ENCODE measurements around the gene ASIP. TPM values are rescaled to one million over a fixed set of nuclear protein-coding genes. Genes with fewer than 3 reads are reported as not detected.
A peak's percentile ranks its signal among the peaks of the same experiment; 100 is the strongest.
"Not testable (repeated sequence)": the region's sequence is repeated elsewhere in the genome, so short reads cannot be mapped to it uniquely, and the experiment has no call there.

ASIP gene
- total RNA-seq, 1 donor from 2014 or later = not detected

GRCh38 chr20:34200023-34200422 is 41.2 kb upstream of the ASIP start:
- Mint-ChIP-seq H3K27ac (no peak overlapping the region), H3K4me3 (no peak overlapping the region), H3K9me3 (no peaks in the 10 kb centered on the region), H3K27me3 (ENCODE audit: insufficient read depth, low read depth) (no peaks in the 10 kb centered on the region), H3K36me3 (no peaks in the 10 kb centered on the region), H3K4me1 (peaks cover 18% of the 10 kb centered on the region)
- TF ChIP-seq EZH2phosphoT487 (IDR thresholded peaks at IDR 0.05) = no peak
- TF ChIP-seq CTCF (IDR thresholded peaks at IDR 0.05) = no peak
- no peak for TF ChIP-seq EZH2 (IDR thresholded peaks at IDR 0.05)
- H3K27ac ChIP-seq = no peak overlapping the region
- H3K4me3 ChIP-seq = no peak overlapping the region
- no peaks in the 10 kb centered on the region for H3K79me2 ChIP-seq (ENCODE audit: low read depth)
- no peaks in the 10 kb centered on the region for H3F3A ChIP-seq (ENCODE audit: low read depth)
- H3K4me2 ChIP-seq = no peak overlapping the region
- H3K9me3 ChIP-seq (ENCODE audit: low read depth) = no peaks in the 10 kb centered on the region
- no peaks in the 10 kb centered on the region for H4K20me1 ChIP-seq (ENCODE audit: low read depth)
- no peak for DNase-seq (ENCODE audit: low spot score)
- H3K4me1 ChIP-seq = peaks cover 8% of the 10 kb centered on the region
- H3K9ac ChIP-seq = no peak overlapping the region
- H3K27me3 ChIP-seq = peaks cover 10% of the 10 kb centered on the region
- H3K36me3 ChIP-seq = no peaks in the 10 kb centered on the region
- no peak overlapping the region for H2AFZ ChIP-seq (replicated peaks)

- Mint-ChIP-seq H3K27ac (no peak overlapping the region), H3K9me3 (peaks cover 3% of the 10 kb centered on the region), H3K36me3 (no peaks in the 10 kb centered on the region), H3K4me1 (peaks cover 12% of the 10 kb centered on the region), H3K27me3 (ENCODE audit: insufficient read depth, low read depth) (peaks cover 3% of the 10 kb centered on the region), H3K4me3 (no peak overlapping the region)
- no peaks in the 10 kb centered on the region for H3K9me3 ChIP-seq (ENCODE audit: low read depth)
- no peak for DNase-seq (ENCODE audit: low spot score)
- no peaks in the 10 kb centered on the region for H3F3A ChIP-seq (ENCODE audit: low read depth)
- peaks cover 10% of the 10 kb centered on the region for H3K27me3 ChIP-seq
- H3K4me1 ChIP-seq = no peaks in the 10 kb centered on the region
- TF ChIP-seq EZH2phosphoT487 (IDR thresholded peaks at IDR 0.05) = no peak
- TF ChIP-seq CTCF (IDR thresholded peaks at IDR 0.05) = no peak
- no peak for TF ChIP-seq EZH2 (IDR thresholded peaks at IDR 0.05)
- no peaks in the 10 kb centered on the region for H4K20me1 ChIP-seq (ENCODE audit: low read depth)
- H2AFZ ChIP-seq (replicated peaks) = no peak overlapping the region
- H3K9ac ChIP-seq = no peak overlapping the region
- no peak overlapping the region for H3K4me3 ChIP-seq
- H3K36me3 ChIP-seq = no peaks in the 10 kb centered on the region
- no peak overlapping the region for H3K27ac ChIP-seq
- H3K79me2 ChIP-seq (ENCODE audit: low read depth) = no peaks in the 10 kb centered on the region
- H3K4me2 ChIP-seq = no peak overlapping the region
Measured at GRCh38 chr20:34201531-34201930, 39.7 kb upstream of the ASIP start.

- not testable (repeated sequence) for H3K9me3 ChIP-seq (ENCODE audit: low read depth); H3K36me3 ChIP-seq; H3K4me2 ChIP-seq; H3F3A ChIP-seq (ENCODE audit: low read depth); H3K79me2 ChIP-seq (ENCODE audit: low read depth); H3K4me1 ChIP-seq; H3K27ac Mint-ChIP-seq; H3K27me3 Mint-ChIP-seq (ENCODE audit: insufficient read depth, low read depth); H3K27ac ChIP-seq; DNase-seq (ENCODE audit: low spot score); H3K4me3 Mint-ChIP-seq; H3K4me3 ChIP-seq; H3K36me3 Mint-ChIP-seq; H3K27me3 ChIP-seq; H3K9ac ChIP-seq; H4K20me1 ChIP-seq (ENCODE audit: low read depth)
- H2AFZ ChIP-seq (replicated peaks) = peak overlapping the region; percentile 81
- Mint-ChIP-seq H3K9me3 (peaks cover 14% of the 10 kb centered on the region), H3K4me1 (peaks cover 11% of the 10 kb centered on the region)
Measured at GRCh38 chr20:34205172-34205880, 35.9 kb upstream of the ASIP start.

- no peak for DNase-seq (ENCODE audit: low spot score)
- H3K4me3 ChIP-seq = no peak overlapping the region
- H3K36me3 Mint-ChIP-seq = no peaks in the 10 kb centered on the region
- H3K27me3 ChIP-seq = peaks cover 12% of the 10 kb centered on the region
- H3K27ac Mint-ChIP-seq = no peak overlapping the region
- H3K27ac ChIP-seq = no peak overlapping the region
- TF ChIP-seq CTCF (IDR thresholded peaks at IDR 0.05) = no peak
- no peak for TF ChIP-seq EZH2 (IDR thresholded peaks at IDR 0.05)
- no peak for TF ChIP-seq EZH2phosphoT487 (IDR thresholded peaks at IDR 0.05)
- peaks cover 5% of the 10 kb centered on the region for H3K9me3 ChIP-seq (ENCODE audit: low read depth)
- no peaks in the 10 kb centered on the region for H3K4me1 Mint-ChIP-seq
- peaks cover 5% of the 10 kb centered on the region for H3K27me3 Mint-ChIP-seq (ENCODE audit: insufficient read depth, low read depth)
- H3F3A ChIP-seq (ENCODE audit: low read depth) = no peaks in the 10 kb centered on the region
- no peaks in the 10 kb centered on the region for H3K4me1 ChIP-seq
- no peak overlapping the region for H3K4me3 Mint-ChIP-seq
- H3K4me2 ChIP-seq = no peak overlapping the region
- H3K9me3 Mint-ChIP-seq = peaks cover 20% of the 10 kb centered on the region
- no peak overlapping the region for H3K9ac ChIP-seq
- no peaks in the 10 kb centered on the region for H3K79me2 ChIP-seq (ENCODE audit: low read depth)
- no peaks in the 10 kb centered on the region for H3K36me3 ChIP-seq
- H4K20me1 ChIP-seq (ENCODE audit: low read depth) = no peaks in the 10 kb centered on the region
- H2AFZ ChIP-seq (replicated peaks) = no peak overlapping the region
Measured at GRCh38 chr20:34209111-34209510, 32.1 kb upstream of the ASIP start.

All from neural progenitor cell (in vitro differentiated cells).